NCI-H524 (cell line): ENCODE results near the gene COL6A2.
"Not testable (repeated sequence)": the region's sequence is repeated elsewhere in the genome, so short reads cannot be mapped to it uniquely, and the experiment has no call there.

Experiments
- DNase-seq, 2 experiments: peaks; one replicate each; lab custom pipeline; 2025; lab: John Stamatoyannopoulos, UW

The COL6A2 gene

GRCh38 chr21:46094401-46095082, 3.4 kb upstream of the COL6A2 start:
- no peak for DNase-seq

DNA sequence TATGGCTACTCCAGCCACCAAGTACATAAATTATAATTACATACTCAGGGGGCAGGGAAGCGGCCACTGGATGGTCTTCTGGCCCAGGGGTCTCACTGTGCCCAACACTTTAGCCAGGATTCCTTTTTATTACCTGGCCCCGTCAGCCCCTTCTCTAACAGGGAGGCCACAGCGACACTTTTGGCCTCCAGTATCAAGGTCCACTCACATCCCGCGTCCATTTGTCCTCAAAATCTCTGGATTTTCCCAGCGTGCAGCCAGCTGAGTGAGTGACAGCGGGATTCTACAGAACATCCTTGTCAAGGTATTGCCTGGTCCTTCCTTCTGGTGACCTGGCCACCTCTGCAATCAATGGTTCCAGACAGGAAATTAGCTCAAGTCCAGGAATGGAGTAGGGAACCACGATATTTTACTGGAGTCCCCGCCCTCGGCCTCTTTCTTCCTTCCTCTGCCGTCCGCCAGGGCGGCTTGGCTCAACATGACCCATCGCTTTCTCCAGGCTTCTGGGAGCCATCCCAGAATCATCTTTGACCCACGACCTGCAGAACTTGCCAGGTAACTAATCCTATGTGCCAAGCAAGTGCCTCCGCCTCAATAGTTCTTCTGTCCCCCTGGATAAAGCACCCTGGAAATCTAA, 2.7 kb upstream of the COL6A2 start:
- no peak for DNase-seq

- DNase-seq, result no peak
Measured at GRCh38 chr21:46095814-46096595, 1.9 kb upstream of the COL6A2 start.

DNA sequence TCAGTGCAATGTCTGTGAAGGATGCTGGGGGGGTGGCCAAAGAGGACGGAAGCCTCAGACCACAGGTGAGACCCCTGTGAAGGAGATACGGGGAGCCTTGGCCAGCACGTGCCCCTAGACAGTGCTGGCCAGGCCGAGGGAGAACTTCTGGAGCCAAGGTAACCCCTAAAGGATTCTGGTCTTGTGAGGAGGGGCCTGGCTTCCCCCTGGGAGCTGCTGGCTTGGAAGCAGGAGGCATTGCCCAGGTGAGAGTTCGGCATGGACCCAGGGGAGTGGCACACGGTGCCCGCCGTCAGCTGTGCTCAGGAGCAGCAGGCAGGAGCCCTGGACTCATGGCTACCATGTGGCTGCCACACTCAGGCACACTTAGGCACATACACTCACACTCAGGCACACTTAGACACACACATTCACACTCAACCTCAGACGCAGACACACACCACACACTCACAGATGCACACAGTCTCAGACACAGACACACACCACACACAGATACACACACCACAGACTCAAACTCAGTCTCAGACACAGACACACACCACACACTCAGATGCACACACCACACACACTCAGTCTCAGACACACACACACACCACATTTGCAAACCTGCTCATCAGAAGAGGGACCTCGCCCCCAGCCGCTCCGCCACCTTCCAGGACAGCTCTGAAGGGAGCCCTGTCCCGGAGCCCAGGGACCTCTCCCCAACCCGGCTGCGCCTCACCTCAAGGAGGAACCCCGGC, 1.1 kb upstream of the COL6A2 start:
- DNase-seq, result no peak

GRCh38 chr21:46098303-46099141, 610 bp downstream of the COL6A2 start:
- DNase-seq, result no peak

DNA sequence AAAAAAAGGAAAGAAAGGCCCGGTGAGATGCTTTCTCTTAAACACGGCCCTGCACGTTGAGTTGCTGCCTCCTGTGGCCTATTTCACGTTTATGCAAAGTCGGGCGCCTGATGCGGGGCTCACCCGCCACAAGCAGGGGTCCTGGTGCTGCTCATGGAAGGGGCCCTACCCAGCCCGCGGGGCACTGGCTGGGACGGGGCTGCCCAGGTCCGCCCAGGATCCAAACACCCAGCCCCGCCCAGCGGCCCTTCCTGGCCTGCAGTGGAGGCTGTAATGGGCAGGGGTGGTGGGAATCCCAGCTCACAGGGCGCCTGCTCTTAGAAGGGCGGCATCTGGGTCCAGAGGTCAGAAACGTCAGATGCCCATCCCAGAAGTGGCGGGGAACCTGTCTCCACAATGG, 1.6 kb downstream of the COL6A2 start:
- no peak for DNase-seq

GRCh38 chr21:46100020-46100419, 2.1 kb downstream of the COL6A2 start:
- DNase-seq, result no peak

GRCh38 chr21:46100426-46100825, 2.5 kb downstream of the COL6A2 start:
- no peak for DNase-seq

DNA sequence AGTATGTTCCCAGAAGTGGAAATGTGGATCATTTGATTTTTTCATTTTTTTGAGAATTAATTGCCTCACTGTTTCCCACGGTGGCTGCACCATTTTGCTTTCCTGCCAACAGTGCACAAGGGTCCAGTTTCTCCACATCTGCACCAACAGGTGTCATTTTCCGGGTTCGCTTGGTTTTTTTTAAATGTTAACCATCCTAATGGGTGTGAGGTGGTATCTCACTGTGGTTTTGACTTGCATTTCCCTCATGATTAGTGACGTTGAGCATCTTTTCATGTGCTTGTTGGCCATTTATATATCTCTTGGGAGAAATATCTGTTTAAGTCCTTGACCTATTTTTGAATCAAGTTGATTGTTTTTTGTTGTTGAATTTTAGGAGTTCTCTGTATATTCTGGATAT, 3.0 kb downstream of the COL6A2 start:
- no peak for DNase-seq

GRCh38 chr21:46104104-46104503, 6.2 kb downstream of the COL6A2 start:
- DNase-seq, result no peak

DNA sequence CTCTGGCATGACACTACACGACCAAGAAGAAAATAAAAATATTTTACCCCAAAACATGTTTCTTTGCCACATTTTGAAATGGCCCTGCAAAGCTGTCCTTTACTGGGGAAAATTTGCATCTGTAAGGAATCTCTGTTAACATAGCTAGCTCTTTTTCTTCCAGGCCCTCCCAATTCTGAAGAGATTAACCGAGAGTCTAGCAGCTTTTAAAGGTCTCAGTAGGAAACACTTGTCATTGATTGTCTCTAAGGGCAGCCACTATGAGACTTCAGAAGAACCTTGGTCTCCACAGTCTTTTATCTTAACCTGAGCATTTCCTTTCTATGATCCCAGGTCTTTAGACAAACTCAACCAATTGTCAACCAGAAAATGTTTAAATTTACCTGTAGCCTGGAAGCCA, 9.5 kb downstream of the COL6A2 start:
- not testable (repeated sequence) for DNase-seq

DNA sequence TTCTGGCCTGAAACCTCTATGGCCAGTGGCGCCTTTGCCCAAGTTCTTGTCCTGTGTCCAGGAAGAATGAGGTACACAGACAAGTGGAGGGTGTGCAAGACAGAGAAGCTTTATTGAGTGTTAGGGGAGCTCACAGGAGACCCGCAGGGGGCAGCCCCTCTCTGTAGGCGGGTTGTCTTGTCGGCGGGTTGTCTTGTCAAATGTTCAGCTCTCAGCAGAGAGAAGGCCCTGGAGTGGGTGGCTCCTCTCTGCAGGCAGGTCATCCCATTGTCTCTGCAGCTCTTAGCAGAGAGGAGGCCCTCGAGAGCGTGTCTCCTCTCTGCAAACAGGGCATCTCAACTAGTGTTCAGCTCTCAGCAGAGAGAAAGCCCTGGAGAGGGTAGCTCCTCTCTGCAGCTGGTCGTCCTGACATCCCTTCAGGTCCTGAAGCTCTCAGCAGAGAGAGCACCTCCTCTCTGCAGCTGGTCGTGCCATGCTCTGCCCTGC, 11.0 kb downstream of the COL6A2 start:
- no peak for DNase-seq

- no peak for DNase-seq
Measured at GRCh38 chr21:46109313-46110221, 11.7 kb downstream of the COL6A2 start.

DNA sequence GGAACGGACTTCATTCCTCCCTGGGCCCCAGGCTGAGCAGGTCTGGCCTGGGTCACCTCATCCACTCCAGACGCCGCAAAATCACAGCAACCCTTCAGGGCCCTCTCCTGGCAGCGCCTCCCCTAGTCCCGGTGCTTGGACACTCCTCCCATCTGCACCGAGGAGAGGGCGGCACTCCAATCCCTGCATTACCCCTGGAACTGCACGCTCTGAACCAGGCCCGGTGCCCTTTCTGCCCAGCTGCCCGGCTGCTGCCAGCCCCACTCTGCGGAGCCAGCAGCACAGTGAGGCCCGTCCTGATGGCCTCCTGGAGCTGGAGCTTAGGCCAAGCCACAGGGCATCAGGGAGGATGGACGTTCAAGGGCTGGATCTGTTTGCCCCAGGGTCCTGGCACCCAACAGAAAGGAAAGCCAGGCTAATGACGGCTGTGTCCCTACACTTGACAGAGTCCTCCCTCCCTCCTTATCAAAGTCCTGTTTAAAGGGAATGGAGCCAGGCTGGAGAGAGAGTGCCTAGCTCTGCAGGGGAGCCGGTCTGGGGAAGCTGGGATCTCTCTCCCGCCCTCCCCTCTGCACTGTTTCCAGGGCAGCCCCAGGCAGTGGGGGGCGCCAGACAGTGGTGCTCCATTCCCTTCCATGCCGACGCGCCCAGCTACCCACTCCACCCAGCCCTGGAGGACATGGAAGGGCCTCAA, 12.7 kb downstream of the COL6A2 start:
- peak in 1 of 2 experiments; percentile 39 for DNase-seq

GRCh38 chr21:46111193-46111571, 13.3 kb downstream of the COL6A2 start:
- DNase-seq, result no peak

DNA sequence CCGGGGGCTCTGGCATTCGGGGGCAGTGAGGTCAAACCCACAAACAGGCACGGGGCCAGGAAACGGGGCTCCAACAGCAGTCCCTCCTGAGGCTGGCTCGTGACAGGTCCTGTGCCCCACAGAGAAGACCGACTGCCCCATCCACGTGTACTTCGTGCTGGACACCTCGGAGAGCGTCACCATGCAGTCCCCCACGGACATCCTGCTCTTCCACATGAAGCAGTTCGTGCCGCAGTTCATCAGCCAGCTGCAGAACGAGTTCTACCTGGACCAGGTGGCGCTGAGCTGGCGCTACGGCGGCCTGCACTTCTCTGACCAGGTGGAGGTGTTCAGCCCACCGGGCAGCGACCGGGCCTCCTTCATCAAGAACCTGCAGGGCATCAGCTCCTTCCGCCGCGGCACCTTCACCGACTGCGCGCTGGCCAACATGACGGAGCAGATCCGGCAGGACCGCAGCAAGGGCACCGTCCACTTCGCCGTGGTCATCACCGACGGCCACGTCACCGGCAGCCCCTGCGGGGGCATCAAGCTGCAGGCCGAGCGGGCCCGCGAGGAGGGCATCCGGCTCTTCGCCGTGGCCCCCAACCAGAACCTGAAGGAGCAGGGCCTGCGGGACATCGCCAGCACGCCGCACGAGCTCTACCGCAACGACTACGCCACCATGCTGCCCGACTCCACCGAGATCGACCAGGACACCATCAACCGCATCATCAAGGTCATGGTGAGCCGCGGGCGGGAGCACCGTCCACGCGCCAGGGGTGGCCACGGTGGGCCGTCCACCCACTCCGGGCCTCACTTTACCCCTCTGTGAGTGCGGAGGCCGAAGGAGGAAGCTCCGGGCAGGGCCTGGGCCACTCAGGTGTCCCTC, 14.2 kb downstream of the COL6A2 start:
- no peak for DNase-seq

DNA sequence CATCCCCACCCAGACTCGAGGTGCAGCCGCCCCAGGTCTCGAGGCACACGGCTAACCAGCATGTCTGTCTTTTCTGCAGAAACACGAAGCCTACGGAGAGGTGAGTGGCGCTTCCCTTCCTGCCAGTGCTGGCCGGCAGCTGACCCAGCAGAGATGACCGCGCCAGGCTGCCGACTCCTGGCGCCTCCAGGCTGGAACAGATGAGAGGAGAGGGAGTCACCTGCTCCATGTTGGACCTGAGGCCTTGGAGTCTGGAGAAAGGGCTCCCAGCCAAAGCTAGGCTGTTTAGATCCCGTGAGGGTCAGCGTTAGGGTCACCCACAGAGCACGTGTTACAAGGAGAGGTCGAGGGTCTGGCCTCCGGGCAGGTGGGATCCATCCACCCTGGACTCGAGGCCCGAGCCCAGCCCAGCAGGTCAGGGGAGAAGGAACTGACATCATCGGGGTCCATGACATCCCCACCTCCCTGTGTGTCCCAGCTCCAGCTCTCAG, 14.9 kb downstream of the COL6A2 start:
- no peak for DNase-seq

DNA sequence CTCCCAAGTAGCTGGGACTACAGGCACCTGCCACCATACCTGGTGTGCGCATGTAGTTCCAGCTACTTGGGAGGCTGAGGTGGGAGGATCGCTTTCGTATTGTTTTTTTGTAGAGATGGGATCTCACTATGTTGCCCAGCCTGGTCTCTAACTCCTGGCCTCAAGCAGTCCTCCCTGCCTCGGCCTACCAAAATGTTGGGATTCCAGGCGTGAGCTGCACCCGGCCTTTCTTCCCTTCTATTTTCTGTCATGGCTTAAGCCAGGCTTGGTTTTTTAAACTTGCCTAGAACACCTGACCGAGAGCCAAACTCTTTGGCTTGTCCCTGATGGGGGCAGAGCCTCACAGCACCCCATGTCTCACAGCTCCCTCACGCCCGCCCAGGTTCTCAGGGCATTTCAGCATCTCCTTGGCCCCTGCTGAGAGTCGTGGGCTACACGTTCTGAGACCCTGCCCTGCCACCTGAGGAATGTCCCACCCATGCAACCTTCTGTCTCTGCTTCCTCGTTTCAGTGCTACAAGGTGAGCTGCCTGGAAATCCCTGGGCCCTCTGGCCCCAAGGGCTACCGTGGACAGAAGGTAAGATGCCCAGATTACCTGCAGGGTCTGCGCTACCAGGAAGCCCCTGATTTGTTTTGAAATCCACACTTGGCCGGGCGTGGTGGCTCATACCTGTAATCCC, 15.7 kb downstream of the COL6A2 start:
- DNase-seq, result no peak
